Glutamatergic neuron (in vitro differentiated cells): Measurements from ENCODE around the gene CYP39A1. TPM values are rescaled to one million over a fixed set of nuclear protein-coding genes. Genes with fewer than 3 reads are reported as not detected.

ENCODE experiments used
- DNase-seq: peaks from one replicate; pipeline ENCODE4 v3.0.0; 2022
- H3K27ac Mint-ChIP-seq: one replicate; pipeline ENCODE4 v1.8.0; 2020; ENCODE audit warnings: mild to moderate bottlenecking, mixed read lengths, inconsistent platforms; ENCODE audit not compliant: unreplicated experiment
- H3K27me3 Mint-ChIP-seq: one replicate; pipeline ENCODE4 v1.8.0; 2020; ENCODE audit warnings: mild to moderate bottlenecking, moderate library complexity, mixed read lengths, inconsistent platforms; ENCODE audit not compliant: unreplicated experiment
- H3K36me3 Mint-ChIP-seq: one replicate; pipeline ENCODE4 v1.8.0; 2020; ENCODE audit warnings: mild to moderate bottlenecking, mixed read lengths, inconsistent platforms; ENCODE audit not compliant: unreplicated experiment
- H3K4me1 Mint-ChIP-seq: one replicate; pipeline ENCODE4 v1.8.0; 2020; ENCODE audit warnings: mild to moderate bottlenecking, low read depth, mixed read lengths, inconsistent platforms; ENCODE audit not compliant: unreplicated experiment
- H3K4me3 Mint-ChIP-seq: one replicate; pipeline ENCODE4 v1.8.0; 2020; ENCODE audit warnings: mild to moderate bottlenecking, mixed read lengths, inconsistent platforms; ENCODE audit not compliant: unreplicated experiment
- H3K9me3 Mint-ChIP-seq: one replicate; pipeline ENCODE4 v1.8.0; 2020; ENCODE audit warnings: mild to moderate bottlenecking, moderate library complexity, mixed read lengths, inconsistent platforms; ENCODE audit not compliant: unreplicated experiment
- total RNA-seq: library from RNA; stranded (reverse); fragmentation: NEBNext Ultra II Directional; extraction: Animal tissue kit (Norgen Biotek cat#: 25700); gene quantifications from one replicate; pipeline ENCODE4 v1.2.1, GENCODE V29; 2021; ENCODE audit not compliant: unreplicated experiment
- TF ChIP-seq, protein P1 (sequence below): fragments of 200-600 bp; sonication (generic); IDR thresholded peaks from one replicate; pipeline ENCODE4 v1.5.0; 2021; ENCODE audit not compliant: partially characterized antibody, unreplicated experiment

Gene CYP39A1
- total RNA-seq, 1 donor from 2014 or later, result 0.17 TPM

DNA sequence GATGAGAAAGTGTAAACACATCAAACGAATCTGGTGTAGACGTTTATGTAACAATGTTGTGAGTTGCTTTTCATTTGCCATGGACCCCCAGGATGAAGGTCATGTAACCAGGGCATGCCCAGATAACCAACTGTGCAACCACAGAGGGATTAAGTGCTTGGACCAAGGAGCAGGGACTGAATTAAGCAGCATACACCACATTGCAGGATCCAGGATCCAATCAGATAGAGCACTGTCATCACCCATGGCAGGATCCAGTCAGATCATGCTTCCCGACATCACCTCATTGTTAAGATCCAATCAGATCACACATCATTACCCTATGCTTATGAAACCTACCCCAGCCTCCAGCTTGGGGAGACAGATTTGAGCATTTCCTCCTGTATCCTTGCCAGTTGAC, 87.1 kb downstream of the CYP39A1 start:
- Mint-ChIP-seq H3K27ac (no peak overlapping the region), H3K4me3 (no peak overlapping the region), H3K4me1 (no peaks in the 10 kb centered on the region), H3K9me3 (no peaks in the 10 kb centered on the region), H3K27me3 (no peaks in the 10 kb centered on the region), H3K36me3 (no peaks in the 10 kb centered on the region)
- no peak for DNase-seq
- TF ChIP-seq, protein P1, sequence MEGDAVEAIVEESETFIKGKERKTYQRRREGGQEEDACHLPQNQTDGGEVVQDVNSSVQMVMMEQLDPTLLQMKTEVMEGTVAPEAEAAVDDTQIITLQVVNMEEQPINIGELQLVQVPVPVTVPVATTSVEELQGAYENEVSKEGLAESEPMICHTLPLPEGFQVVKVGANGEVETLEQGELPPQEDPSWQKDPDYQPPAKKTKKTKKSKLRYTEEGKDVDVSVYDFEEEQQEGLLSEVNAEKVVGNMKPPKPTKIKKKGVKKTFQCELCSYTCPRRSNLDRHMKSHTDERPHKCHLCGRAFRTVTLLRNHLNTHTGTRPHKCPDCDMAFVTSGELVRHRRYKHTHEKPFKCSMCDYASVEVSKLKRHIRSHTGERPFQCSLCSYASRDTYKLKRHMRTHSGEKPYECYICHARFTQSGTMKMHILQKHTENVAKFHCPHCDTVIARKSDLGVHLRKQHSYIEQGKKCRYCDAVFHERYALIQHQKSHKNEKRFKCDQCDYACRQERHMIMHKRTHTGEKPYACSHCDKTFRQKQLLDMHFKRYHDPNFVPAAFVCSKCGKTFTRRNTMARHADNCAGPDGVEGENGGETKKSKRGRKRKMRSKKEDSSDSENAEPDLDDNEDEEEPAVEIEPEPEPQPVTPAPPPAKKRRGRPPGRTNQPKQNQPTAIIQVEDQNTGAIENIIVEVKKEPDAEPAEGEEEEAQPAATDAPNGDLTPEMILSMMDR, result no peak

DNA sequence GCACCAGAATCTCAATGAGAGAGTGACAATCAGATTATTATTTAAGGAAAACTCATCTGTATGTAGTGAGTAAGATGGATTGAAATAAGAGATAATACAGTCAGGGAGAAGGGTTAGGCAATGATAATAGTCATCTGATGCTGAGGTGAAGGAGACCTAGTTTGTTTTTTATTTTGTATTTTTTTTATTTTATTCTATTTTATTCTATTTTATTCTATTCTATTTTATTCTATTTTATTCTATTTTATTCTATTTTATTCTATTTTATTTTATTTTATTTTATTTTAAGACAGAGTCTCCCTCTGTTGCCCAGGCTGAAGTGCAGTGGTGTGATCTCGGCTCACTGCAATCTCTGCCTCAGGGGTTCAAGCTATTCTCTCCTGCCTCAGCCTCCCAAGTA, 88.7 kb downstream of the CYP39A1 start:
- H3K36me3 Mint-ChIP-seq, result no peaks in the 10 kb centered on the region
- no peaks in the 10 kb centered on the region for H3K9me3 Mint-ChIP-seq
- TF ChIP-seq, protein P1, result no peak
- no peak overlapping the region for H3K4me3 Mint-ChIP-seq
- H3K4me1 Mint-ChIP-seq, result no peaks in the 10 kb centered on the region
- no peak overlapping the region for H3K27ac Mint-ChIP-seq
- no peak for DNase-seq
- no peaks in the 10 kb centered on the region for H3K27me3 Mint-ChIP-seq

DNA sequence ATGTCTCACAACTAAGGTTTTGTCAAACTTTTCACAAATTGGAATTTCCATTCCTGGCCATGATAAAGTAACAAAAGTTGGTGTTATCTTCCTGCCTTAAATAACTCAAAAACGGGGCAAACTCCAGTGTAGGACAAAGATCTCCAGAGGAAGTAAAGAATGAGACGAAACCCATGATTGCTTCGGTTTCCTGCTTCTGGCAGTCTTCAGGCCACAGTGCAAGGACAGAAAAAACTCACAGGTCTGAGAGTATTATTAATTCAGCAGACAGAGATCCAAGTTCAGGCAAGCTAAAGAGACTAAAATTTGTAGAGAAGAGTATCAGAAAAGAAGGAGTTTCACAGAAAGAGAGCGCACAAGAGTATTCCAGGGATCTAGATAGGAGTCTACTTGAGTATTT, 96.6 kb downstream of the CYP39A1 start:
- Mint-ChIP-seq H3K27me3 (peaks cover 4% of the 10 kb centered on the region), H3K36me3 (no peaks in the 10 kb centered on the region), H3K27ac (no peak overlapping the region), H3K9me3 (no peaks in the 10 kb centered on the region), H3K4me3 (no peak overlapping the region), H3K4me1 (peaks cover 6% of the 10 kb centered on the region)
- no peak for DNase-seq
- TF ChIP-seq, protein P1, result no peak

DNA sequence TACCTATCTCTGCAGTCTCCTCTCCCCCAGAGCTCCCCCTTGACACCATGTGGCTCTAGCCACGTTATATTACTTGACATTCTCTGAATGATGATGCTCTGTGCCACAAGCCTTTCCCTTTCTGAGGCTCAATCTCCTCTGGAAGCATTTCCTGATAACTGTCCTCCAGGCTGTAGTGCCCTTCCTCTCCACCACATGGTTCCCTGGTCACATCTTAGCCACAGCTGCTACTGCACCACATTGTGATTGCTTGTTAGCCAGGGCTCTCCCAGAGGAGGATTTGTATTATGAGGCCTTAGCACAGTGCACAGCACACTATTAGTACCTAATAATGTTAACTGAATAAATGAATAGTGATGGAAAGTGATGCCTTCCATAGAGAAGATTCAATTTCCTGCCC, 97.5 kb downstream of the CYP39A1 start:
- Mint-ChIP-seq H3K27ac (peak overlapping the region; percentile 31), H3K4me1 (peaks cover 6% of the 10 kb centered on the region), H3K9me3 (no peaks in the 10 kb centered on the region), H3K36me3 (no peaks in the 10 kb centered on the region), H3K4me3 (no peak overlapping the region), H3K27me3 (peaks cover 4% of the 10 kb centered on the region)
- TF ChIP-seq, protein P1, result no peak
- DNase-seq, result peak; percentile 39

DNA sequence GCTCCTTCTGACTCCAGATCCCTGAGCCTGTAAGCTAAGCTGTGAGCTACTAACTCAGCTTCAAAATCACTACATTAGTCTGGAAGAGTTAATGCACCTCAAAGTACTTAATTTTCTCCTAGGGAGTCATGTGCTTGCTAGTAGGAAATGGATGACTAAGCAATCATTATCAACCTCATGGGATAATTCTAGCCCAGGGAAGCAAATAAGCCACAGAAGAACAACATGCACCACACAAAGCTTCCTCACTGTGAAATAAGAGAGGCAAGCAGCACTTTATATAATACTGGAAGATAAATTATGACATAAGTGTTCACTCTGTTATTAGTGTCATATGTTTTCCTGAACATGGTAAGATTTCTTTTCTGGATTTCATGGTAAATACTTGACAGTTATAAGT, 103.5 kb downstream of the CYP39A1 start:
- Mint-ChIP-seq H3K4me3 (no peak overlapping the region), H3K27ac (no peak overlapping the region), H3K9me3 (no peaks in the 10 kb centered on the region), H3K36me3 (peaks cover 4% of the 10 kb centered on the region), H3K4me1 (no peaks in the 10 kb centered on the region), H3K27me3 (no peaks in the 10 kb centered on the region)
- DNase-seq, result no peak
- TF ChIP-seq, protein P1, result no peak
